HepG2 (cell line): Measurements from ENCODE around the gene ANG. TPM values are rescaled to one million over a fixed set of nuclear protein-coding genes. Genes with fewer than 3 reads are reported as not detected.

ENCODE experiments used
- ARID2 ChIP-seq: sonication (generic); formaldehyde crosslinking; IDR thresholded peaks from 2 replicates; pipeline ENCODE4 v1.8.1; 2022; ENCODE audit warnings: mild to moderate bottlenecking, missing genetic modification reagents, borderline replicate concordance
- BRCA1 ChIP-seq: sonication (generic); formaldehyde crosslinking; IDR thresholded peaks from 2 replicates; pipeline ENCODE4 v1.4.0; 2020; ENCODE audit warnings: missing genetic modification reagents
- DMAP1 ChIP-seq: IDR thresholded peaks from 2 replicates; pipeline ENCODE4 v1.6.1; 2016
- FIP1L1 ChIP-seq: fragments of 200-400 bp; formaldehyde crosslinking; IDR thresholded peaks from 2 replicates; pipeline ENCODE4 v1.6.1; 2018; ENCODE audit warnings: low read depth, mild to moderate bottlenecking, low read length, moderate library complexity, borderline replicate concordance; ENCODE audit not compliant: insufficient read depth
- FUBP1 ChIP-seq: sonication (generic); formaldehyde crosslinking; IDR thresholded peaks from 2 replicates; pipeline ENCODE4 v1.5.1; 2020; ENCODE audit warnings: missing genetic modification reagents, mild to moderate bottlenecking, borderline replicate concordance
- HIC2 ChIP-seq: sonication (generic); formaldehyde crosslinking; IDR thresholded peaks from 2 replicates; pipeline ENCODE4 v1.9.0; 2022; ENCODE audit warnings: low read depth, missing genetic modification reagents
- HNRNPH1 ChIP-seq: fragments of 200-400 bp; formaldehyde crosslinking; optimal IDR thresholded peaks from 2 replicates; pipeline ENCODE3; 2017; ENCODE audit warnings: mild to moderate bottlenecking, low read depth, low read length
- KDM6A ChIP-seq: IDR thresholded peaks from 2 replicates; pipeline ENCODE4 v1.6.1; 2016; ENCODE audit warnings: low read depth
- MED1 ChIP-seq: sonication (generic); formaldehyde crosslinking; IDR thresholded peaks from 2 replicates; pipeline ENCODE4 v1.4.0; 2020; ENCODE audit warnings: missing genetic modification reagents
- MYPOP ChIP-seq: sonication (generic); formaldehyde crosslinking; IDR thresholded peaks from 2 replicates; pipeline ENCODE4 v1.8.1; 2023; ENCODE audit warnings: mild to moderate bottlenecking, moderate library complexity, missing genetic modification reagents
- MZF1 ChIP-seq: sonication (generic); formaldehyde crosslinking; IDR thresholded peaks from 2 replicates; pipeline ENCODE4 v1.8.1; 2023; ENCODE audit warnings: mild to moderate bottlenecking, missing genetic modification reagents, borderline replicate concordance
- NFE2 ChIP-seq: sonication (generic); formaldehyde crosslinking; IDR thresholded peaks from 2 replicates; pipeline ENCODE4 v1.4.0; 2020; ENCODE audit warnings: missing genetic modification reagents
- NR2F2 ChIP-seq: IDR thresholded peaks from 2 replicates; pipeline ENCODE4 v1.6.1; 2012; ENCODE audit warnings: low read depth, inconsistent platforms, borderline replicate concordance
- PCBP1 ChIP-seq: fragments of 200-400 bp; formaldehyde crosslinking; IDR thresholded peaks from 2 replicates; pipeline ENCODE4 v1.6.1; 2017; ENCODE audit warnings: mild to moderate bottlenecking, low read depth, low read length, borderline replicate concordance
- PRMT3 ChIP-seq: sonication (generic); formaldehyde crosslinking; IDR thresholded peaks from 2 replicates; pipeline ENCODE4 v1.8.1; 2022; ENCODE audit warnings: low read depth, mild to moderate bottlenecking, moderate library complexity, missing genetic modification reagents, borderline replicate concordance
- RAD21 ChIP-seq: fragments of 450-650 bp; formaldehyde crosslinking; IDR thresholded peaks from 2 replicates; pipeline ENCODE4 v1.5.0; 2020; ENCODE audit warnings: mild to moderate bottlenecking
- RORA ChIP-seq: sonication (generic); formaldehyde crosslinking; IDR thresholded peaks from 2 replicates; pipeline ENCODE4 v1.5.0; 2020; ENCODE audit warnings: mild to moderate bottlenecking, missing genetic modification reagents, moderate library complexity
- SIN3A ChIP-seq: IDR thresholded peaks from 2 replicates; pipeline ENCODE4 v1.6.1; 2011; ENCODE audit warnings: low read depth, mild to moderate bottlenecking, control low read depth, low read length, borderline replicate concordance
- THYN1 ChIP-seq: sonication (generic); formaldehyde crosslinking; IDR thresholded peaks from 2 replicates; pipeline ENCODE4 v1.8.1; 2023; ENCODE audit warnings: low read depth, mild to moderate bottlenecking, moderate library complexity, missing genetic modification reagents, borderline replicate concordance
- TOPORS ChIP-seq: sonication (generic); formaldehyde crosslinking; IDR thresholded peaks from 2 replicates; pipeline ENCODE4 v1.8.0; 2023; ENCODE audit warnings: mild to moderate bottlenecking, missing genetic modification reagents
- ZFP36L1 ChIP-seq: sonication (generic); formaldehyde crosslinking; IDR thresholded peaks from 2 replicates; pipeline ENCODE4 v1.8.0; 2022; ENCODE audit warnings: mild to moderate bottlenecking, missing genetic modification reagents, moderate library complexity
- ZNF569 ChIP-seq: sonication (generic); formaldehyde crosslinking; IDR thresholded peaks from 2 replicates; pipeline ENCODE4 v1.5.0; 2020; ENCODE audit warnings: mild to moderate bottlenecking, missing genetic modification reagents, moderate library complexity, borderline replicate concordance
- ZNF678 ChIP-seq: sonication (generic); formaldehyde crosslinking; IDR thresholded peaks from 2 replicates; pipeline ENCODE4 v1.4.0; 2020; ENCODE audit warnings: mild to moderate bottlenecking, missing genetic modification reagents
- ZNF891 ChIP-seq: sonication (generic); formaldehyde crosslinking; IDR thresholded peaks from 2 replicates; pipeline ENCODE4 v1.5.0; 2020; ENCODE audit warnings: mild to moderate bottlenecking, missing genetic modification reagents
- ZSCAN21 ChIP-seq: sonication (generic); formaldehyde crosslinking; IDR thresholded peaks from 2 replicates; pipeline ENCODE4 v1.8.0; 2022; ENCODE audit warnings: mild to moderate bottlenecking, missing genetic modification reagents, moderate library complexity, borderline replicate concordance
- ZSCAN22 ChIP-seq: sonication (generic); formaldehyde crosslinking; IDR thresholded peaks from 2 replicates; pipeline ENCODE4 v1.4.0; 2020; ENCODE audit warnings: mild to moderate bottlenecking, missing genetic modification reagents
- polyA plus RNA-seq, 8 experiments: library from polyadenylated mRNA; depleted of rRNA in 3 of 8; stranded (reverse) in 7 of 8; unstranded in 1 of 8; fragments of >200 nt; fragmentation: Illumina TruSeq in 4 of 8; extraction: Trizol in 4 of 8; gene quantifications; 2 replicates each; pipeline versions ENCODE4 v1.2.1 to v1.2.3, GENCODE V29; 2011 to 2016; ENCODE audit warnings: low read depth in 4 of 8, missing spikeins in 1 of 8, mixed read lengths in 1 of 8; ENCODE audit not compliant: insufficient read depth in 1 of 8
- total RNA-seq, 5 experiments: library from RNA; depleted of rRNA; stranded (reverse); fragments of >200 nt; fragmentation: Illumina TruSeq; extraction: Trizol; gene quantifications; 2 replicates each; pipeline ENCODE4 v1.2.3, GENCODE V29; 2016; ENCODE audit warnings: low read depth in 1 of 5

The ANG gene
- total and polyA plus RNA-seq, 2 of the 13 experiments (the other 11 are each of a cell fraction or from before 2014, with no cell fraction given), result 83.6 to 401 TPM

GRCh38 chr14:20662968-20663732, 25.4 kb upstream of the ANG start (continued):
- no peak for TF ChIP-seq ZNF569 (CRISPR knock-in tag)
- TF ChIP-seq RORA (CRISPR knock-in tag), result no peak
- no peak for TF ChIP-seq TOPORS (CRISPR knock-in tag)
- peak; percentile 63; the same call in 1 of the 2 replicates for TF ChIP-seq MED1
- TF ChIP-seq NFE2, result no peak
- TF ChIP-seq ZSCAN22 (CRISPR knock-in tag), result no peak
- no peak for TF ChIP-seq ZNF678
- no peak for TF ChIP-seq FUBP1 (CRISPR knock-in tag)
- TF ChIP-seq KDM6A (CRISPR knock-in tag), result no peak
- 0 out of 2 replicates have a peak, but pooled peaks have one; percentile 30 for TF ChIP-seq MZF1 (CRISPR knock-in tag)
- no peak for TF ChIP-seq THYN1
- TF ChIP-seq RAD21 (CRISPR knock-in tag), result peak; percentile 91
- no peak for TF ChIP-seq ARID2 (CRISPR knock-in tag)
- TF ChIP-seq BRCA1 (CRISPR knock-in tag), result no peak
- no peak for TF ChIP-seq HNRNPH1
- TF ChIP-seq MYPOP (CRISPR knock-in tag), result no peak
- no peak for TF ChIP-seq PRMT3 (CRISPR knock-in tag)
- TF ChIP-seq SIN3A, result no peak
- no peak for TF ChIP-seq PCBP1
- no peak; the same call in 1 of the 2 replicates for TF ChIP-seq NR2F2
- TF ChIP-seq HIC2 (CRISPR knock-in tag), result no peak
- no peak for TF ChIP-seq ZFP36L1 (CRISPR knock-in tag)
- TF ChIP-seq DMAP1 (CRISPR knock-in tag), result no peak
- no peak for TF ChIP-seq FIP1L1
- TF ChIP-seq ZNF891 (CRISPR knock-in tag), result no peak
- TF ChIP-seq ZSCAN21, result no peak; the same call in 1 of the 2 replicates
